HG02588 (cell line): ENCODE results near the gene GALNT18.

Source experiments
- ATAC-seq: cut with Tn5 transposase; IDR thresholded peaks from one replicate; pipeline ENCODE4 v1.9.1; 2021; ENCODE audit warnings: mild to moderate bottlenecking, moderate library complexity; ENCODE audit not compliant: unreplicated experiment

Gene GALNT18

DNA sequence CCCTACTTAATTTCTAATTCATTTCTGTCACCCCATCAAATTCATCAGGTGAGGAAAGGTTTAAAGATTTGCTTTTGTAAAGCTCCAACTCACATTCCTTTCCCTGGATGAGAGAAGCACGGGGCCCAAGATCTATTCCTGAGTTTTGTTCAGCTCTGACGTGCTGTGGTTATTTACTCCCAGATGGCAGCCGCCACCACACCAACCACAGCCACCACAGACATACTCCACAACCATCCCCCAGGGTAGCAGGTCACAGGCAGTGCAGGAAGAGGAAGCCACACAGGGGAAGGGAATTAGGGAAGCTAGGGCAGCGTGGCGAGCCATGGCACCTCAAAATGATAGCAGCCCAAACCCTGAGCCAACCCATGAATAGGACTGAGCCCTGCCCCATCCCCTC lies 205.3 kb downstream of the GALNT18 start:
- ATAC-seq, result no peak

DNA sequence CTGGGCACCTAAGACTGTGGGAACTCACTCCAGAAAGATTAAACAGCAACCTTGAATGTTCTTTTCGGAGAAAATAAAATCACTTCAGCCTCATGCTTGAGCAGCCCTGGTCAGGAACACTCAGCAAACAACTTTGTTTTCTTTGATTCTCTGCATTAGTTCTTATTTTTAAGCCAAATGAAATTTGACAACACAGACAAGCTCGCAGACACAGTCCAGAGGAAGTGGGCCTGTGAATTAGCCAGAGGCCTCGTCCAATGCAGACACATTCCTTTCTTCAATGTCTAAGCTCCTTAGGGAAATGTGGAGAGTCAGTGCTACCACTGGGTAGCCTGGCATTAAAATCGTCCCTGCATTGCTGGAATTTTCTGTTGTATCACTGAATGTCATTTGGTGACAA lies 205.9 kb downstream of the GALNT18 start:
- no peak for ATAC-seq

DNA sequence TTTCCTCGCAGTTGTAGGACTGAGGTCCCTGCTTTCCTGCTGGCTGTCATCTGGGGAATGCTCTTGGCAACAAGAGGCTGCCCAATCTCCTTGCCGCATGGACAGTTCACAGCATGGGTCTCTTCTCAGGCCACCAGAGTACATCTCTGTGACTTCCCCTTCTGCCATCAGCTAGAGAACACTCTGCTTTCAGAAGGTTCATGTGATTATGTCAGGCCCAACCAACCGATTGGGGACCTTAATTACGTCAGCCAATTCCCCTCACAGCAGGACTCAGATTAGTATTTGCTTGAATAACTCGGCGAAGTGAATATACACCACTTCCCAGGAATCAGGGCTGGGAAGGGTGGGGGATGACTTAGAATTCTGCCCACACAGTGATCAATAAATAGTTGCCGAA lies 206.8 kb downstream of the GALNT18 start:
- no peak for ATAC-seq

DNA sequence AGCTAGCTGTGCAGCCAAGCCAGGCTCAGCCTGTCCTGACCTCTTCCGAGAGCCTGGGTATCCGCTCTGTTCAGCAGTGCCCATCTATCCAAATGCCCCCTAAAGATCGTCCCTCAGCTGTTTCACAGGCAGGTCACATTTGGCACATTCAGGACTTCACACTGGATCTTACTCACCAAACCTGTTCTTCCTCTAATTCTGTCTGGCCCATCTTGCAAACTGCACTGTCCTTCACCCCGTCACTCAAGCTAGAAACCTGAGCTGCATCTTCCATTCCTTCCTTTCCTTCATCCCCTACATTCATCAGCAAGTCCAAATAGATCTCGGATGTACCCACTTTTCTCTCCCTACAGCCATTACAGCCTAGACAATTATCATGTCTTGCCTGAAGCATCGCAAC lies 208.0 kb downstream of the GALNT18 start:
- ATAC-seq, result no peak

DNA sequence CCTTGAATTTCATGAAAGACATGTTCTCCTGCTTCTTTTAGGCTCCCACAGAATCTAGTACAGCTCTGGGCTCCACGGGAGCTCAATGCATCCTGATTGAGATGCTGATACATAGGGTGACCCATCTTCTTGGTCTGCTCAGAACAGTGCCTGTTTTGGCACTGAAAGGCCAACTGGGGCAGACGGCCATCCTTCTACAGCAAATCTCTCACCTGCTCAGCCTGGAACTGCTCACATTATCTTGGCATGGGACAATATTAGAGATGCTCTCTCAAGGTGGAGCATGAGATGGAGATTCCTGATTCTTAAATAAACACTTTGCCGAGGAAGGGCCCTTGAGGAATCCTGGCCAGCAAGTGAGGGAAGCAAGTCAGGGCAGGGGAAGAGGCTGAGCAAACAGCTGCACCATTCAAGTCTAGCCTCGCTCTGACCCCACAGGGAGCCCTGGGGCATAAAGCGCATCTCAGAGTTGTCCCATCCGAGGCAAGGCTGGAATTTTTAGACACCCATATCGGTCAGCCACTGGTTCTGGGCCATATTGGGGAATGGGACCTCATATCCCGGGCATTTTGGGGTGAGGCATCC lies 210.3 kb downstream of the GALNT18 start:
- ATAC-seq, result no peak

- no peak for ATAC-seq
These were observed 211.9 kb downstream of the GALNT18 start for GRCh38 chr11:11409901-11410300.

DNA sequence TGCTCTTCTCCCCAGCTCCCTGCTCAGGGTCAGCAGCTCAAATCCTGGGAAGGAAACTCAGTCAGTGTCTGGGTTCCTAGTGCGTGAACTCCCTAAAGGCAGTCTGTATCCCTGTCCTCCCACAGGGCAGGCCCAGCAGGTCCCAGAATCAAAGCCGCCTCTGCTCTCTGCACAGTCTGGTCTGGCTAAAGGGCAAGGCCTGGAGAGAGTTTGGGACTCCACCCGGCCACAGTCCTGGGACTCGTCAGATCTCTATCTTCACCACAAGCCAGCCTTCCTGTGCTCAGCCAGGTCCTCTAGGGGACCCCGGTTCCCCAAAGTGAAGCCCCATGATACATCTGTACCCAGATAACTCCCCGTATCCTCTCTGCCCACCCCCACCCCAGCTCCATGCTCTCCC lies 212.6 kb downstream of the GALNT18 start:
- ATAC-seq, result no peak

DNA sequence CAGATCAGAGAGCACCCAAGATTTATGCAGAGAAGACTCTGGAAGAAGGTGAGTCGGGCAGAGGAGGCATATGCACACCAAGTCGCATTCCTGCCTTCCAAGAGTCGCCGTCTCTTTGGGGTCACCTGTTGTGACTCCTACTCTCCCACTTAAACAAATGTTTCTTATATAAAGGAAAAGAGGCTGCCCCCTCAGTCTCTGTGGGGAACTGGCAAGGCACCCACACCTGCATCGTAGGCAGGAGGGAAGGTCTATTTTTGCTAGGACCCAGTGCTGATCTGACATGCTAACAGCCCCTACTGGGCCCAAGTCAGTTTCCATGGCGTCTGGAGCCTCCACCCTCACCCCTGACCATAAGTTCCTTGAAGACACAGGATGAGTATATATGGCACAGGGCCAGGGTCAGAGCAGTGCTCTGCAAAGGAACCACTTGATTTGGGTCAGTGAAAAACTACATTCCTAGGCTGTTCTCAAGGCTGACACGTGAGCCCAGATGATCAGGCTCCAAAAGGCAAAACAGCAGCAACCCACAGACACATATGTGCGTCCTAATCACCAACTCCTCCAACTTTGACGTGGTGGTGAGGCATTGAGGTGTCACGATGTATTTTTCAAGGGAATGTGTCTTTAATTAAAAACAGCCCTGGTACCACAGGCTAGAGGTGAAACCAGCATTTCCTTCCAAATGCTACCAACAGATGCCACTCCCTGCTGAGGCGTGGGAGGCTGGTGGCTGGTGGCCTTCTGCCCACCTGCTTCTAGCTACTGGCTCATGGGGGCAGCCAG lies 213.2 kb downstream of the GALNT18 start:
- no peak for ATAC-seq

GRCh38 chr11:11407763-11408084 lies 214.1 kb downstream of the GALNT18 start:
- ATAC-seq, result no peak

DNA sequence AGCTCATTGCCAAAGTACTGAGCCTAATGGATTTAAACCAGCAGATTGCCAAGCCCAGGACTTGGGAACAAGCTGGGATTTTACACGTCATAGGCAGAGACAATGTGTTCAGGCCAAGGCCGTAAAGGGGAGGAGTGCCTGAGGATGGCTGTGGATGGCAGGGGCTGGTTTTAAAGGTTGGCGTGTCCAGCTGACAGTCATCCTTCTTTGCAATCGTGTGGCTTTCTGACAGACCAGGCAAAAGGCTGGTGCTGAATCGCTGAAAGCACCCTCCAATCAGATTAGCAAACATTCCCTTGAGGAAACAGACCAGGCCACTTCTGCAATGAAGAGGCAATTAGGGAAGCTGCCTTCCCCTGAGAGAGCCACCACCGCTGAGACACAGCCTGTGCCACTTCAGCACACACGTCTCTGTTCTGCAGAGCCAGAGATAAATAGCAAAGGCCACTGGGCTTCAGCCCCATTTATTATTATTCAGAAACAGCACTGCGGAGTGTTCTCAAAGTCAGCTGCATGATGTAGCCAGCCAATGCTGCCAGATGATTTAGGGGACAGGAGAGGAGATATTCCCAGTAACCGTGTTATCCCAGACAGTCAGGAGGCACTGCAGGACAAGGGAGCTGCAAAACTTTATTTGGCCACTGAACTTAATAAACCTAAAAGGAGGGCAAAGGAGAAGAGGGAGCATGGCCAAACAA lies 214.6 kb downstream of the GALNT18 start:
- no peak for ATAC-seq

GRCh38 chr11:11406652-11407051 lies 215.2 kb downstream of the GALNT18 start:
- no peak for ATAC-seq

- ATAC-seq, result no peak
These were observed 217.8 kb downstream of the GALNT18 start for GRCh38 chr11:11403763-11404725.

DNA sequence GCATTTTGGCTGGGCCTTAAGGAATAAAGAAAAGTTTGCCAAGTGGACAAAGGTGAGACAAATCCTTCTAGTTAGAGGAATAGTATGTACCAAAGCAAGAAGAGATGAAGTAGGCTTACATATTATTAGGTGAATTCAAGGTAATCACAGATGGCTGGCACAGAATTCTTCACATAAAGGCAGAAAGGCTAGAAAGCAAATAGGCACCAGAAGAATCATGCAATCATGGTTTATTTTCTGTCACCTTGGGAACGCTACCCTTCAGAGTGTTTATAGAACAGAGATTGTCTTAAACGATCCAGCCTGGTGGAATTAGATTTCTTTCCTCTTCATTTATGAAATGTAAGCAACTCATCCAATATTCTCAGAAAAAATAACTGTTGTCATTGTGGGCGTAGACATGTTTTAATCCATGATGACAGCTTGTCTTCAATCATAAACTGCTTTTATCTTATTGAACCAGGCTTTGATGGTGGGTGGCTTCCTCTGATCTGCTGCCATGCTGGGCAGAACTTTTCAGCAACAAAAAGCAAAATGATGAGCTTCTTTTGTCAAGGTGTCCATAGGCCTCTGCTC lies 219.8 kb downstream of the GALNT18 start:
- no peak for ATAC-seq

GRCh38 chr11:11400635-11401232 lies 221.1 kb downstream of the GALNT18 start:
- no peak for ATAC-seq

GRCh38 chr11:11400121-11400520 lies 221.7 kb downstream of the GALNT18 start:
- ATAC-seq, result no peak

DNA sequence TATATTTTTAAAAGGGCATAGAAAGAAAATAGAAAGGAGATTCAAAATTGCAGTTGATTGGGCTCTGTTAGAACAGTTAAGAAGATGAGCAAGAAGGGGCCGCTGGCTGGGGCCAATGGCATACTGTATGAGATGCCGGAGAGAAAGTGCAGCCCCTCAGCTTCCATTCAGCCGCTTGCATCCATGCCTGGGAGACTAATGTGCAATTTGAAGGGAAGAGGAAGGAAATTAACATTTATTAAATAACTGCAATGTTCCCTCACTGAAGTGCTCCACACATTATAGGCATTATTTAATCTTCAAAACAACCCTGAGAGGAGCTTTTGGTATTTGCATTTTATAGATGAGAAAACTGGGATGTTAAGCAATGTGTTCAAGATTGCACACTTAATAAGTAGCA lies 224.0 kb downstream of the GALNT18 start:
- ATAC-seq, result no peak

DNA sequence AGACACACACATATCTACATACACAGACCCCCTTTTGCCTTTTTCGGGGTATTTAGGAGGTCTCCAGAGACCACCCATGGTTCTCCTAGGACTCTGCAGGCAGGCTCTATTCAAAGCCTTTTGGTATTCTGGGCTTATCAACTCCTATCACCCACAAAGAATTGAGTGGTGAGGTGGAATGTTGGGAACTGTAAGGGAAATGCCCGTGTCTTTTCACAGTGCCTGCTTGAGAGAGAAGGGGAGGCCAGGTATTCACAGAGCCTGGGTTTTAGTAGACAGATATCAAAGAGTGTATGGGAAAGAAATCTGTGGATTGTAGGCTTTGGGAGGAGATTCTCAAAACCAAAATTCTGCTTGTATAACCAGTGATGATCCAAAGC lies 224.8 kb downstream of the GALNT18 start:
- ATAC-seq, result no peak

- ATAC-seq, result no peak
These were observed 225.3 kb downstream of the GALNT18 start for GRCh38 chr11:11396301-11397035.

GRCh38 chr11:11395126-11395525 lies 226.7 kb downstream of the GALNT18 start:
- no peak for ATAC-seq

DNA sequence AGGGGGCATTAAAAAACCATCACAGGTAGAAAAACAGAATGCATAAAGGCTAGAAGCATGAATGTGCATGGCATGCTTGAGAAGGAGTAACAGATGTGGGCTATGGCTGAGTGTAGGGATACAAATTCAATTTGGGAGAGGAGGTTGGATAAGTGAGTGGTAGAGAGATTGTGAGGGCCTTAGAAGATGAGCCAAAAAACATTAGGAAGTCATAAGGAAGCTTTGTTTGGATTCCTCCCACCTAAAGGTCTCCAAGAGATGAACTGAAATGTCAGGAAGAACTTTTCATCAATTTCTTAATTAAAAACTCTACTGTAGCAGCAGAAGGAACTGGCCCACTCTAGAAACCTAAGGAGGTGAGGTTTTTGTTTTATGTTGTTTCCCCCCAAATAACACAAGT lies 227.6 kb downstream of the GALNT18 start:
- no peak for ATAC-seq
